BJ (cell line): Measurements from ENCODE around the gene MUC12. TPM values are rescaled to one million over a fixed set of nuclear protein-coding genes. Genes with fewer than 3 reads are reported as not detected.

Source experiments
- CTCF ChIA-PET: fragments of 350-600 bp; formaldehyde crosslinking; extraction: SDS; loops from one replicate; lab custom pipeline; 2021; ENCODE audit warnings: antibody characterized with exemption, inconsistent platforms; lab: Yijun Ruan, JAX
- POLR2A ChIA-PET: fragments of 300-600 bp; sonication (Branson Sonifier 250); formaldehyde crosslinking; extraction: SDS; loops from one replicate; lab custom pipeline; 2021; ENCODE audit warnings: antibody characterized with exemption; lab: Charles Lee
- DNase-seq: peaks from one replicate; pipeline ENCODE4 v3.0.0-alpha.2; 2011; ENCODE audit warnings: low read depth
- H3K27me3 ChIP-seq: 2 replicates; pipeline ENCODE4 v1.6.0; 2011; ENCODE audit warnings: low read length; ENCODE audit not compliant: control insufficient read depth, insufficient read depth
- H3K36me3 ChIP-seq: 2 replicates; pipeline ENCODE4 v1.5.1; 2011; ENCODE audit warnings: low read length; ENCODE audit not compliant: control insufficient read depth, insufficient read depth
- H3K4me3 ChIP-seq: 2 replicates; pipeline ENCODE4 v1.5.1; 2011; ENCODE audit warnings: low read depth, mild to moderate bottlenecking, control low read depth, low read length
- CTCF ChIP-seq: IDR thresholded peaks from 2 replicates; pipeline ENCODE4 v1.5.1; 2011; ENCODE audit warnings: low read depth, mild to moderate bottlenecking, control low read depth, inconsistent platforms, low read length, moderate library complexity; ENCODE audit not compliant: insufficient read depth
- polyA plus RNA-seq: library from polyadenylated mRNA; depleted of rRNA; stranded (reverse); fragments of >200 nt; gene quantifications from 2 replicates; pipeline ENCODE4 v1.2.3, GENCODE V29; 2011

MUC12 gene
- polyA plus RNA-seq, 1 experiment, result 2.0 TPM

DNA sequence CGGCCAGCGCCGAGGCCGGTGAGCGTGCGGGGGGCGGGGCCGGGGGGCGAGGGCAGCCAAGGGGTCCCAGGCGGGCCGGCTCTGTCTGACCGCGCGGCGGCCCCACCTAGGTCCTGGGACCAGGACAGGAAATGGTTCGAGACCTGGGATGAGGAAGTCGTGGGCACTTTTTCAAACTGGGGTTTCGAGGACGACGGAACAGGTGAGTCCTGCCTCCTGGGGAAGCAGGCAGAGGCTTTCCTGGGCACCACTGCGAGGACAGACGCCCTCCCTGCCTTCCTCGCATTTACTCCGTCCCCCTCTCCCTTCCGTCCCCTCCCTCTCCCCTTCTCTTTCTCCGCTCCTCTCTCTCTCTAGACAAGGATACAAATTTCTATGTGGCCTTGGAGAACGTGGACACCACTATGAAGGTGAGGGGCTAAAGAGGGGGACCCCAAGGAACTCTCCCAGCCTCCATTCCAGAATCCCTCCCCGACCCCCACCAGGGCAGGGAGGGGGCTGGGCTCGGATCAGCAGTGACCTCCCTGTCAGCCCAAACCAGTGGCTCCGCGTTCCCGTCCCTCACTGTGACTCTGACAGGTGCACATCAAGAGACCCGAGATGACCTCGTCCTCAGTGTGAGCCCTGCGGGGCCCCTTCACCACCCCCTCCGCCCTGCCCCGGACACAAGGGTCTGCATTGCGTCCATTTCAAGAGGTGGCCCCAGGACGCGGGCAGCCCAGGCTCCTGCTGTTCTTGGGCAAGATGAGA, 2.6 kb upstream of the MUC12 start:
- H3K4me3 ChIP-seq, result no peak overlapping the region
- peaks cover 32% of the 10 kb centered on the region for H3K27me3 ChIP-seq
- ChIA-PET CTCF (interaction anchor here (0.7 to 1.6 kb wide), 4 partner anchors 9 to 92 kb away, joined by 3 to 4 read pairs (median 4); partner anchors contain the start of gene ACHE), POLR2A (no interaction called here)
- DNase-seq, result no peak
- H3K36me3 ChIP-seq, result no peaks in the 10 kb centered on the region
- TF ChIP-seq CTCF, result no peak

DNA sequence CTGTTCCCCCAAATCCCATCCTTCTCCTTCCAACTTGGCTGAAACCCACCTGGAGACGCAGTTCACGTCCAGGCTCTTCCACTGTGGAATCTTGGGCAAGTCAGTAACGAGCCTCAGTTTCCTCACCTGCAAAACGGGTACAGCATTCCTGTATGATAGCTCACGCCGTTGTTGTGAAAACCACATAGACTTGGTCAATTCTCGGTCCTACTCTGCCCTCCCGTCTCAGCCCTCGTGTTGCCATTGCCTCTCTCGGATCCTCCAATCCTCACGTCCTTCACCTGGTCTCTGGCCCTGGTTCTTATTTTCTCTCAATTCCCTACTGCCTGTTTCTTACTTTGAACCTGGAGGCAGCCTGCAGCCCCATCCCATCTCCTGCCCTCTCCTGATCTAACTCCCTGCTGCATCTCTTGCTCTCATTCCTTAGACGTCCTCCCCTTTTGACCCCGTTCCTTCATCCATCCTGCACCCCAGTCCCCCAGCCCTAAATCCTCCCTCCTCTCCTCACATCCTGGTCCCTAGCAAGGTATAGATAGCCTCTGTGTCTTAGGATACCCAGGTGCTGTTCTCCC, 2.0 kb upstream of the MUC12 start:
- ChIA-PET CTCF (interaction anchor here (1.6 kb wide), 1 partner anchor 91 kb away, joined by 4 read pairs; no protein-coding TSS in a partner anchor), POLR2A (no interaction called here)
- Histone ChIP-seq H3K36me3 (no peaks in the 10 kb centered on the region), H3K4me3 (no peak overlapping the region), H3K27me3 (peaks cover 32% of the 10 kb centered on the region)
- TF ChIP-seq CTCF, result no peak
- DNase-seq, result no peak

GRCh38 chr7:100968031-100968430, 1.3 kb upstream of the MUC12 start:
- TF ChIP-seq CTCF, result no peak
- DNase-seq, result no peak
- H3K27me3 ChIP-seq, result peaks cover 32% of the 10 kb centered on the region
- H3K36me3 ChIP-seq, result no peaks in the 10 kb centered on the region
- no peak overlapping the region for H3K4me3 ChIP-seq
- ChIA-PET POLR2A (no interaction called here), CTCF (interaction anchor here (1.6 kb wide), 1 partner anchor 90 kb away, joined by 4 read pairs; no protein-coding TSS in a partner anchor)

DNA sequence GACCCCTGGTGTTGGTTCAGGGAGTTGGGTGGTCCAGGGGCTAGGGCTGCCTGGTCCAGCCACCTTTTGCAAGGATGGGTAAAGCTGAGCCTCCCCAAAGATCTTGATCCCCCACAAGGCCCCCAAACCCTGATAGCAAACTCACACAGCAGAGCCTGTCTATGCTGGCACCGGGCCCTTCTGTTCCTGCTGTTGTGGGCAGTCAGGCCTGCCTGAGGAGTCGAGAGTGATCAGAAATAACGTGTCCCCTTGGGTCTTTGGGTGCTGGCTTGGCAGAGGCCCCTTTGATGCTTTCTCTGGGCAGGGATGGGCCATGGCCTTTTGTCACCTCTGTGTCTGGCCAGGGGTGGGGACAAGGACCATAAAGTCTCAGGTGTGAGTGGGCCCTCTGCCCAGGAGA, 715 bp upstream of the MUC12 start:
- Histone ChIP-seq H3K4me3 (no peak overlapping the region), H3K36me3 (no peaks in the 10 kb centered on the region), H3K27me3 (peaks cover 31% of the 10 kb centered on the region)
- no peak for TF ChIP-seq CTCF
- ChIA-PET CTCF (interaction anchor here (1.0 kb wide), 1 partner anchor 191 kb away, joined by 3 read pairs; no protein-coding TSS in a partner anchor), POLR2A (no interaction called here)
- DNase-seq, result no peak
